ENCODE measurements around the gene TBC1D3L. TPM values are rescaled to one million over a fixed set of nuclear protein-coding genes. Genes with fewer than 3 reads are reported as not detected.
"Not testable (repeated sequence)": the region's sequence is repeated elsewhere in the genome, so short reads cannot be mapped to it uniquely, and the experiment has no call there.

TBC1D3L gene
- polyA plus RNA-seq (2013, experiment 1 of 2), result 13.2 TPM
- polyA plus RNA-seq (2013, experiment 2 of 2), result 10.4 TPM

- no CpG with 5 or more reads among the region's 11 CpGs for WGBS, 2 experiments (ENCODE audit: insufficient coverage in 2 of 2)
- not testable (repeated sequence) for H3K36me3 ChIP-seq (ENCODE audit: control insufficient read depth, insufficient read depth, low read length); H3K4me1 ChIP-seq (ENCODE audit: control insufficient read depth, insufficient read depth, low read length, poor library complexity, severe bottlenecking); H3K4me3 ChIP-seq (ENCODE audit: extremely low read depth, insufficient read depth, low read length, poor library complexity, severe bottlenecking); H3K9me3 ChIP-seq (ENCODE audit: control insufficient read depth, low read length); H3K27ac ChIP-seq (ENCODE audit: low read depth, low read length, severe bottlenecking)
Observed at GRCh38 chr17:37988960-37989359, at the start of gene TBC1D3L. Gene TBC1D3L, minus strand, starts transcription at chr17:37989060. Its CDS starts 1,540 bp downstream, at chr17:37987520.

DNA sequence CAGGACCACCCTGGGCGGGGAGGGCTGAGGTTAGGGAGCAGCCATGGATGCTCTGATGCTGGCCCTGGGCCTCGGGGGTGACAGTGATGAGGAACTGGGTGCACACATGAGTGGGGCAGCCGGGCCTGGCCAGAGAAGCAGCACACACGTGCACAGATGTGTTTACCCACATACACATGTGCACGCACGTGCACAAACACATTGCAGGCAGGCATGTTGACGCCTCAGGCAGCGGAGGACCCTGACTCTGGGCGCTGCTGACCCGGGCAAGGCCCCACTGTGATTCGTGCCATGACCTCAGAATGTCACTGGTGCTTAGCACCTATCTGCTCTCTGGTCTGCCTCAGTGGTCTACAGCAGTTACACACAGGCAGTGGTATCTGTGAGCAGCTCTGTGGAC, 14.8 kb upstream of the TBC1D3L start, which contains the start of gene TBC1D3D:
Gene TBC1D3D (plus strand): TSS at position 301 of the 400 bp plus-strand sequence. CDS start 1,585 bp downstream, outside the sequence.
- not testable (repeated sequence) for H3K4me3 ChIP-seq (ENCODE audit: extremely low read depth, insufficient read depth, low read length, poor library complexity, severe bottlenecking); H3K27ac ChIP-seq (ENCODE audit: low read depth, low read length, severe bottlenecking); H3K36me3 ChIP-seq (ENCODE audit: control insufficient read depth, insufficient read depth, low read length); H3K9me3 ChIP-seq (ENCODE audit: control insufficient read depth, low read length); H3K4me1 ChIP-seq (ENCODE audit: control insufficient read depth, insufficient read depth, low read length, poor library complexity, severe bottlenecking)
- no CpG with 5 or more reads among the region's 11 CpGs for WGBS, 2 experiments (ENCODE audit: insufficient coverage in 2 of 2)
